ENCODE results near the gene FUT7.

GRCh38 chr9:137048655-137049543 lies 17.0 kb upstream of the FUT7 start:
- TF ChIP-seq EP300 (IDR thresholded peaks at IDR 0.05) (no peak), CTCF (IDR thresholded peaks at IDR 0.05) (no peak), POLR2A (IDR thresholded peaks at IDR 0.05; ENCODE audit: low read depth) (no peak), POLR2AphosphoS5 (IDR thresholded peaks at IDR 0.05) (no peak)

Data from esophagus muscularis mucosa (tissue), 4 donors.